GM18508 (cell line): Measurements from ENCODE around the gene PLEKHH3.
"Not testable (repeated sequence)": the region's sequence is repeated elsewhere in the genome, so short reads cannot be mapped to it uniquely, and the experiment has no call there.

Experiments used
- ATAC-seq: cut with Tn5 transposase; IDR thresholded peaks from one replicate; pipeline ENCODE4 v1.9.1; 2021; ENCODE audit warnings: moderate number of reproducible peaks; ENCODE audit not compliant: insufficient read depth, unreplicated experiment

PLEKHH3 gene

DNA sequence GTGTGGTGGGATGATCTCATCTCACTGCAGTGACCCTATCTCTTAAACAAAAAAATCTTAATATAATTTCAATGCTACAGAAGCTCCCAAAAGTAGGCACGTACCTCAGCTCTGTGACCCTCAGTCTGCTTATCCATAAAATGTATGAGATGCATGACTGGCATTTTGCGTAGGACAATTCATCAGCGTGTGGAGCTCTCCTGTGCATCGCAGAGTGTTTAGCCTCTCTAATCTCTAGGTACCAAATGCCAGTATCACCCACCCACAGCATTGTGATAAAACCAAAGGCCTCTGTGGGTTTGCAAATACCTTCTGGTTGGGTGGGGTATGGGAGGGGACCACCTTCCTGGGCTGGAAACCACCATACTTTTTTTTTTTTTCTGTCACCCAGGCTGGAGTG is 36.7 kb downstream of the PLEKHH3 start:
- ATAC-seq, result no peak

- no peak for ATAC-seq
These were observed 37.2 kb downstream of the PLEKHH3 start for GRCh38 chr17:42639525-42640113.

- no peak for ATAC-seq
These were observed 43.8 kb downstream of the PLEKHH3 start for GRCh38 chr17:42632949-42633444.

GRCh38 chr17:42629411-42630009 is 47.3 kb downstream of the PLEKHH3 start:
- no peak for ATAC-seq

- not testable (repeated sequence) for ATAC-seq
These were observed 49.6 kb downstream of the PLEKHH3 start for GRCh38 chr17:42627032-42627764.

DNA sequence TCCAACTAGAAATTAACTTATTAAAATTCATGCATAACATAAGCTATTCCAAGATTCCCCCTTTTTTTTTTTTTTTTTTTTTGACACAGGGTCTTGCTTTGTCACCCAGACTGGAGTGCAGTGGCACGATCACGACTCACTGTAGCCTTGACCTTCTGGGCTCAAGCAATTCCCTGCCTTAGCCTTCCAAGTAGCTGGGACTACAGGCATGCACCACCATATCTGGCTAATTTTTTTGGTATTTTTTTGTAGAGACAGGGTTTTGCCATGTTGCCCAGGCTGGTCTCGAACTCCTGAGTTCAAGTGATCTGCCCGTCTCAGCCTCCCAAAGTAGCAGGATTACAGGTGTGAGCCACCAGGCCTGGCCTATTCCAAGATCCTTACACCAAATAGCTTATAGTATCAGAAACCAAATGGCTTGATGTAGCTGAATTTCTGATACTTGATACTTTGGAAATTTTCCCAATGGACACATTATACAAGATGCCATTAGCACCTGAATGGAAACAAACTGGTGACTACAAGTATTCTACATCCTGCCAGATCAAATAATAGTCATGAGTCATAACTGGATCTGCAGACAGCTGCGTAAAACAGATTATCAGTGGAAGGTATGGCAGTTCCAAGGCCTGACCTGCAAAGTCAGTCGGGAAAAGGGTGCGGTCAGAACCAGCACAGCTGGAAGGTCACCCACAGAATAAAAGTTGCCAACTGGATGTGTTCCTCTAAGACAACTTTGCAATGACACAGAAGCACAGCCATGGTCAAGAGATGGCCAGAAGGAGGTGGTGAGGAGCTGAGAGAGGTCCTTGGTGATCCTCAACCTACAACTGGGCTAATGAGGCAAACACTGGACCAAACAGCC is 52.8 kb downstream of the PLEKHH3 start:
- ATAC-seq, result no peak

- ATAC-seq, result no peak
These were observed 53.5 kb downstream of the PLEKHH3 start for GRCh38 chr17:42623271-42623670.

- not testable (repeated sequence) for ATAC-seq
These were observed 54.8 kb downstream of the PLEKHH3 start for GRCh38 chr17:42621987-42622386.

- peak; percentile 59 for ATAC-seq
These were observed 58.2 kb downstream of the PLEKHH3 start for GRCh38 chr17:42618442-42619150.

- ATAC-seq, result peak; percentile 22
These were observed 58.8 kb downstream of the PLEKHH3 start for GRCh38 chr17:42617956-42618431.
